GM23338 (cell line): ENCODE measurements around the gene CTRB1. TPM values are rescaled to one million over a fixed set of nuclear protein-coding genes. Genes with fewer than 3 reads are reported as not detected.
A peak's percentile ranks its signal among the peaks of the same experiment; 100 is the strongest.

Source experiments
- ATAC-seq: fragments of 200-7000 bp; cut with Tn5 transposase; 3 replicates; pipeline ENCODE4 v1.9.1; 2020
- DNase-seq: peaks from one replicate; pipeline ENCODE4 v3.0.0-alpha.2; 2015; ENCODE audit warnings: low spot score
- H2AFZ ChIP-seq: fragments of 200-600 bp; sonication (generic); 2 replicates; pipeline ENCODE4 v1.8.0; 2016; ENCODE audit warnings: antibody characterized with exemption, mild to moderate bottlenecking, moderate library complexity
- H3F3A ChIP-seq: fragments of 200-600 bp; sonication (generic); replicated peaks from 2 replicates; pipeline ENCODE4 v1.8.0; 2017; ENCODE audit warnings: antibody characterized with exemption, mixed run types, low read depth
- H3K27ac ChIP-seq: fragments of 200-600 bp; sonication (generic); 2 replicates; pipeline ENCODE4 v1.6.1; 2016; ENCODE audit warnings: low read depth
- H3K27me3 ChIP-seq: fragments of 200-600 bp; sonication (generic); 2 replicates; pipeline ENCODE4 v1.8.0; 2016; ENCODE audit warnings: mild to moderate bottlenecking, mixed run types, moderate library complexity; ENCODE audit not compliant: insufficient read depth
- H3K36me3 ChIP-seq: fragments of 200-600 bp; sonication (generic); 2 replicates; pipeline ENCODE4 v1.8.0; 2016; ENCODE audit warnings: mild to moderate bottlenecking; ENCODE audit not compliant: insufficient read depth
- H3K4me1 ChIP-seq: fragments of 200-600 bp; sonication (generic); 2 replicates; pipeline ENCODE4 v1.8.0; 2016; ENCODE audit warnings: mild to moderate bottlenecking, moderate library complexity; ENCODE audit not compliant: insufficient read depth
- H3K4me2 ChIP-seq: fragments of 200-600 bp; sonication (generic); 2 replicates; pipeline ENCODE4 v1.7.1; 2017; ENCODE audit warnings: mixed run types
- H3K4me3 ChIP-seq: fragments of 200-600 bp; sonication (generic); 2 replicates; pipeline ENCODE4 v1.6.1; 2016; ENCODE audit warnings: mixed run types
- H3K79me2 ChIP-seq: fragments of 200-600 bp; sonication (generic); replicated peaks from 2 replicates; pipeline ENCODE4 v1.8.0; 2017; ENCODE audit warnings: mild to moderate bottlenecking; ENCODE audit not compliant: insufficient read depth
- H3K9me2 ChIP-seq: fragments of 200-600 bp; sonication (generic); 2 replicates; pipeline ENCODE4 v1.8.0; 2017; ENCODE audit not compliant: insufficient read depth
- H4K20me1 ChIP-seq: fragments of 200-600 bp; sonication (generic); replicated peaks from 2 replicates; pipeline ENCODE4 v1.8.0; 2017; ENCODE audit warnings: mild to moderate bottlenecking; ENCODE audit not compliant: insufficient read depth
- H3K27ac Mint-ChIP-seq: 2 replicates; pipeline ENCODE4 v1.8.0; 2020; ENCODE audit warnings: inconsistent platforms, mild to moderate bottlenecking, moderate library complexity, mixed read lengths
- H3K27me3 Mint-ChIP-seq: 3 replicates; pipeline ENCODE4 v1.8.0; 2022; ENCODE audit warnings: low read depth, mild to moderate bottlenecking, moderate library complexity, mixed read lengths, inconsistent platforms; ENCODE audit not compliant: insufficient read depth, poor library complexity
- H3K36me3 Mint-ChIP-seq: 3 replicates; pipeline ENCODE4 v1.8.0; 2021; ENCODE audit warnings: low read depth, mild to moderate bottlenecking, inconsistent platforms, moderate library complexity, mixed read lengths
- H3K4me1 Mint-ChIP-seq: 3 replicates; pipeline ENCODE4 v1.8.0; 2020; ENCODE audit warnings: mild to moderate bottlenecking, inconsistent platforms, mixed read lengths
- H3K4me3 Mint-ChIP-seq: 3 replicates; pipeline ENCODE4 v1.8.0; 2021; ENCODE audit warnings: moderate library complexity, mild to moderate bottlenecking, inconsistent platforms, mixed read lengths
- H3K9me3 Mint-ChIP-seq: 3 replicates; pipeline ENCODE4 v1.8.0; 2020; ENCODE audit warnings: moderate library complexity, mild to moderate bottlenecking, inconsistent platforms, mixed read lengths
- EZH2 ChIP-seq: fragments of 200-600 bp; sonication (generic); IDR thresholded peaks from one replicate; pipeline ENCODE4 v1.8.0; 2017; ENCODE audit warnings: antibody characterized with exemption, mild to moderate bottlenecking, low read depth; ENCODE audit not compliant: unreplicated experiment
- ZNF114 ChIP-seq: fragments of 250-450 bp; sonication (Bioruptor Pico); IDR thresholded peaks from 2 replicates; pipeline ENCODE4 v1.5.0; 2020; ENCODE audit warnings: mild to moderate bottlenecking, moderate library complexity
- polyA plus RNA-seq: library from polyadenylated mRNA; unstranded; fragments of >200 nt; fragmentation: Nextera tagmentation; extraction: Ambion mirVana; gene quantifications from 2 replicates; pipeline ENCODE4 v1.2.1, GENCODE V29; 2016
- total RNA-seq: library from RNA; depleted of rRNA; stranded (reverse); fragments of >200 nt; shearing (Covaris generic); gene quantifications from 2 replicates; pipeline ENCODE4 v1.2.3, GENCODE V29; 2014
- TF ChIP-seq, protein P1 (sequence below): fragments of 250-450 bp; sonication (Bioruptor Pico); IDR thresholded peaks from 2 replicates; pipeline ENCODE4 v1.5.0; 2020; ENCODE audit warnings: mild to moderate bottlenecking, moderate library complexity
- TF ChIP-seq, protein P2 (sequence below), 2 experiments: fragments of 200-600 bp in 1 of 2; sonication (generic) in 1 of 2; conservative IDR thresholded peaks; 2 replicates each; pipeline versions ENCODE4 v1.5.1 to v1.6.1; 2016 to 2017; ENCODE audit warnings: antibody characterized with exemption in 2 of 2, low read depth in 2 of 2, mild to moderate bottlenecking in 2 of 2, moderate library complexity in 1 of 2
- TF ChIP-seq, protein P3 (sequence below): IDR thresholded peaks from one replicate; pipeline ENCODE4 v1.6.1; 2018; ENCODE audit warnings: antibody characterized with exemption; ENCODE audit not compliant: unreplicated experiment

The CTRB1 gene
- total and polyA plus RNA-seq, 2 experiments from 2014 or later: not detected

DNA sequence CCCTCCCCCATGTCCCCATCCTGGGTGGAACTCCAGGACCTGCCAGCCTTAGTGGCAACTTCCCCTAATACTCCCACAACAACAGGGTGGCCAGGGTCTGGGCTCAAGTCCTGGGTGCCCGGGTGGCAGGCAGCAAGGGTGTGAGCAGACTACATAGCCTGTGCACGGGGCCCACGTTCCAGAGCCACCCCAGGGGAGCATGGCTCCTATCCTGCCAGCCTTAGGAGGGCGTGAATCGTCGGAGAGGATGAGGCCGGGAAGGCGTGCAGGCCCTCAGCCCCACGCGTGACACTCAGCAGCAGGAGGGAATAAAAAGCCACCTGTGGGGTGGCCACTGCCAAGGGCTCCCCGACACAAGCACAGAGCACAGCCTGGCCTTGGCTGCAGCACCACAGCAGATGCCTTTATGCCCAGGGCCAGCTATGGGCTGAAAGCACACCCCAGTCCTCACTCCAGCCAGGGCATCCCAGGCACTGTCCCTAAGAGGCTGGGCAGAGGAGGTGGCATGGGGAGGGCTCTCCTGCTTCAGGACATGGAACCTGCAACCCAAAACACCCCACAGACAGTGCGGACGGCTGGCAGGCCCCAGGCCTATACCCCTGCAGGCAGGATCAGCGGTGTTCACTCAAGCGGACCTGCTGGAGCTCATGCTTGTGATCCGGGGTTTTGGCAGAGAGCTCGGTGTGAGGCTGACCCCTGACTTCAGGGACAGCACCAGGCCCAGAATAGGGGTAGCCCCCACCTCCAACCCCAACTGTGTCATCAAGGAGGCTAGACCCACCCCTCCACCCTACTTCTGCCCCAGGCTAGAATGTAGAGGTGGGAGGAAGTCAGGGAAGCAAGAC lies 30.0 kb downstream of the CTRB1 start:
- TF ChIP-seq, protein P1, sequence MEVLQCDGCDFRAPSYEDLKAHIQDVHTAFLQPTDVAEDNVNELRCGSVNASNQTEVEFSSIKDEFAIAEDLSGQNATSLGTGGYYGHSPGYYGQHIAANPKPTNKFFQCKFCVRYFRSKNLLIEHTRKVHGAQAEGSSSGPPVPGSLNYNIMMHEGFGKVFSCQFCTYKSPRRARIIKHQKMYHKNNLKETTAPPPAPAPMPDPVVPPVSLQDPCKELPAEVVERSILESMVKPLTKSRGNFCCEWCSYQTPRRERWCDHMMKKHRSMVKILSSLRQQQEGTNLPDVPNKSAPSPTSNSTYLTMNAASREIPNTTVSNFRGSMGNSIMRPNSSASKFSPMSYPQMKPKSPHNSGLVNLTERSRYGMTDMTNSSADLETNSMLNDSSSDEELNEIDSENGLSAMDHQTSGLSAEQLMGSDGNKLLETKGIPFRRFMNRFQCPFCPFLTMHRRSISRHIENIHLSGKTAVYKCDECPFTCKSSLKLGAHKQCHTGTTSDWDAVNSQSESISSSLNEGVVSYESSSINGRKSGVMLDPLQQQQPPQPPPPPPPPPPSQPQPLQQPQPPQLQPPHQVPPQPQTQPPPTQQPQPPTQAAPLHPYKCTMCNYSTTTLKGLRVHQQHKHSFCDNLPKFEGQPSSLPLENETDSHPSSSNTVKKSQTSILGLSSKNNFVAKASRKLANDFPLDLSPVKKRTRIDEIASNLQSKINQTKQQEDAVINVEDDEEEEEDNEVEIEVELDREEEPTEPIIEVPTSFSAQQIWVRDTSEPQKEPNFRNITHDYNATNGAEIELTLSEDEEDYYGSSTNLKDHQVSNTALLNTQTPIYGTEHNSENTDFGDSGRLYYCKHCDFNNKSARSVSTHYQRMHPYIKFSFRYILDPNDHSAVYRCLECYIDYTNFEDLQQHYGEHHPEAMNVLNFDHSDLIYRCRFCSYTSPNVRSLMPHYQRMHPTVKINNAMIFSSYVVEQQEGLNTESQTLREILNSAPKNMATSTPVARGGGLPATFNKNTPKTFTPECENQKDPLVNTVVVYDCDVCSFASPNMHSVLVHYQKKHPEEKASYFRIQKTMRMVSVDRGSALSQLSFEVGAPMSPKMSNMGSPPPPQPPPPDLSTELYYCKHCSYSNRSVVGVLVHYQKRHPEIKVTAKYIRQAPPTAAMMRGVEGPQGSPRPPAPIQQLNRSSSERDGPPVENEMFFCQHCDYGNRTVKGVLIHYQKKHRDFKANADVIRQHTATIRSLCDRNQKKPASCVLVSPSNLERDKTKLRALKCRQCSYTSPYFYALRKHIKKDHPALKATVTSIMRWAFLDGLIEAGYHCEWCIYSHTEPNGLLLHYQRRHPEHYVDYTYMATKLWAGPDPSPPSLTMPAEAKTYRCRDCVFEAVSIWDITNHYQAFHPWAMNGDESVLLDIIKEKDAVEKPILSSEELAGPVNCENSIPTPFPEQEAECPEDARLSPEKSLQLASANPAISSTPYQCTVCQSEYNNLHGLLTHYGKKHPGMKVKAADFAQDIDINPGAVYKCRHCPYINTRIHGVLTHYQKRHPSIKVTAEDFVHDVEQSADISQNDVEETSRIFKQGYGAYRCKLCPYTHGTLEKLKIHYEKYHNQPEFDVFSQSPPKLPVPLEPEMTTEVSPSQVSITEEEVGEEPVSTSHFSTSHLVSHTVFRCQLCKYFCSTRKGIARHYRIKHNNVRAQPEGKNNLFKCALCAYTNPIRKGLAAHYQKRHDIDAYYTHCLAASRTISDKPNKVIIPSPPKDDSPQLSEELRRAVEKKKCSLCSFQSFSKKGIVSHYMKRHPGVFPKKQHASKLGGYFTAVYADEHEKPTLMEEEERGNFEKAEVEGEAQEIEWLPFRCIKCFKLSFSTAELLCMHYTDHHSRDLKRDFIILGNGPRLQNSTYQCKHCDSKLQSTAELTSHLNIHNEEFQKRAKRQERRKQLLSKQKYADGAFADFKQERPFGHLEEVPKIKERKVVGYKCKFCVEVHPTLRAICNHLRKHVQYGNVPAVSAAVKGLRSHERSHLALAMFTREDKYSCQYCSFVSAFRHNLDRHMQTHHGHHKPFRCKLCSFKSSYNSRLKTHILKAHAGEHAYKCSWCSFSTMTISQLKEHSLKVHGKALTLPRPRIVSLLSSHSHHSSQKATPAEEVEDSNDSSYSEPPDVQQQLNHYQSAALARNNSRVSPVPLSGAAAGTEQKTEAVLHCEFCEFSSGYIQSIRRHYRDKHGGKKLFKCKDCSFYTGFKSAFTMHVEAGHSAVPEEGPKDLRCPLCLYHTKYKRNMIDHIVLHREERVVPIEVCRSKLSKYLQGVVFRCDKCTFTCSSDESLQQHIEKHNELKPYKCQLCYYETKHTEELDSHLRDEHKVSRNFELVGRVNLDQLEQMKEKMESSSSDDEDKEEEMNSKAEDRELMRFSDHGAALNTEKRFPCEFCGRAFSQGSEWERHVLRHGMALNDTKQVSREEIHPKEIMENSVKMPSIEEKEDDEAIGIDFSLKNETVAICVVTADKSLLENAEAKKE (CRISPR knock-in tag): no peak
- TF ChIP-seq, protein P2, sequence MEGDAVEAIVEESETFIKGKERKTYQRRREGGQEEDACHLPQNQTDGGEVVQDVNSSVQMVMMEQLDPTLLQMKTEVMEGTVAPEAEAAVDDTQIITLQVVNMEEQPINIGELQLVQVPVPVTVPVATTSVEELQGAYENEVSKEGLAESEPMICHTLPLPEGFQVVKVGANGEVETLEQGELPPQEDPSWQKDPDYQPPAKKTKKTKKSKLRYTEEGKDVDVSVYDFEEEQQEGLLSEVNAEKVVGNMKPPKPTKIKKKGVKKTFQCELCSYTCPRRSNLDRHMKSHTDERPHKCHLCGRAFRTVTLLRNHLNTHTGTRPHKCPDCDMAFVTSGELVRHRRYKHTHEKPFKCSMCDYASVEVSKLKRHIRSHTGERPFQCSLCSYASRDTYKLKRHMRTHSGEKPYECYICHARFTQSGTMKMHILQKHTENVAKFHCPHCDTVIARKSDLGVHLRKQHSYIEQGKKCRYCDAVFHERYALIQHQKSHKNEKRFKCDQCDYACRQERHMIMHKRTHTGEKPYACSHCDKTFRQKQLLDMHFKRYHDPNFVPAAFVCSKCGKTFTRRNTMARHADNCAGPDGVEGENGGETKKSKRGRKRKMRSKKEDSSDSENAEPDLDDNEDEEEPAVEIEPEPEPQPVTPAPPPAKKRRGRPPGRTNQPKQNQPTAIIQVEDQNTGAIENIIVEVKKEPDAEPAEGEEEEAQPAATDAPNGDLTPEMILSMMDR (conservative IDR thresholded peaks at IDR 0.05; ENCODE audit: low read depth in 2 of 2): no peak
- TF ChIP-seq ZNF114: no peak
- TF ChIP-seq EZH2: no peak
- TF ChIP-seq, protein P3, sequence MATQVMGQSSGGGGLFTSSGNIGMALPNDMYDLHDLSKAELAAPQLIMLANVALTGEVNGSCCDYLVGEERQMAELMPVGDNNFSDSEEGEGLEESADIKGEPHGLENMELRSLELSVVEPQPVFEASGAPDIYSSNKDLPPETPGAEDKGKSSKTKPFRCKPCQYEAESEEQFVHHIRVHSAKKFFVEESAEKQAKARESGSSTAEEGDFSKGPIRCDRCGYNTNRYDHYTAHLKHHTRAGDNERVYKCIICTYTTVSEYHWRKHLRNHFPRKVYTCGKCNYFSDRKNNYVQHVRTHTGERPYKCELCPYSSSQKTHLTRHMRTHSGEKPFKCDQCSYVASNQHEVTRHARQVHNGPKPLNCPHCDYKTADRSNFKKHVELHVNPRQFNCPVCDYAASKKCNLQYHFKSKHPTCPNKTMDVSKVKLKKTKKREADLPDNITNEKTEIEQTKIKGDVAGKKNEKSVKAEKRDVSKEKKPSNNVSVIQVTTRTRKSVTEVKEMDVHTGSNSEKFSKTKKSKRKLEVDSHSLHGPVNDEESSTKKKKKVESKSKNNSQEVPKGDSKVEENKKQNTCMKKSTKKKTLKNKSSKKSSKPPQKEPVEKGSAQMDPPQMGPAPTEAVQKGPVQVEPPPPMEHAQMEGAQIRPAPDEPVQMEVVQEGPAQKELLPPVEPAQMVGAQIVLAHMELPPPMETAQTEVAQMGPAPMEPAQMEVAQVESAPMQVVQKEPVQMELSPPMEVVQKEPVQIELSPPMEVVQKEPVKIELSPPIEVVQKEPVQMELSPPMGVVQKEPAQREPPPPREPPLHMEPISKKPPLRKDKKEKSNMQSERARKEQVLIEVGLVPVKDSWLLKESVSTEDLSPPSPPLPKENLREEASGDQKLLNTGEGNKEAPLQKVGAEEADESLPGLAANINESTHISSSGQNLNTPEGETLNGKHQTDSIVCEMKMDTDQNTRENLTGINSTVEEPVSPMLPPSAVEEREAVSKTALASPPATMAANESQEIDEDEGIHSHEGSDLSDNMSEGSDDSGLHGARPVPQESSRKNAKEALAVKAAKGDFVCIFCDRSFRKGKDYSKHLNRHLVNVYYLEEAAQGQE: no peak
- H3K36me3 ChIP-seq: no peaks in the 10 kb centered on the region
- peaks cover 50% of the 10 kb centered on the region for H4K20me1 ChIP-seq
- Mint-ChIP-seq H3K9me3 (no peaks in the 10 kb centered on the region), H3K27ac (peak overlapping the region; percentile 86), H3K4me3 (peak overlapping the region; percentile 86; the same call in 2 of the 3 replicates), H3K4me1 (peaks cover 75% of the 10 kb centered on the region), H3K36me3 (no peaks in the 10 kb centered on the region; the same call in 1 of the 3 replicates), H3K27me3 (peaks cover 43% of the 10 kb centered on the region)
- H2AFZ ChIP-seq: no peak overlapping the region
- no peak for ATAC-seq
- peak overlapping the region; percentile 90; the same call in 1 of the 2 replicates for H3K4me3 ChIP-seq
- no peaks in the 10 kb centered on the region for H3K9me2 ChIP-seq
- H3K4me1 ChIP-seq: peaks cover 64% of the 10 kb centered on the region
- peak overlapping the region; percentile 98 for H3K4me2 ChIP-seq
- DNase-seq: no peak
- no peaks in the 10 kb centered on the region for H3K27me3 ChIP-seq
- H3K27ac ChIP-seq: peak overlapping the region; percentile 93
- H3K79me2 ChIP-seq: peaks cover 85% of the 10 kb centered on the region
- H3F3A ChIP-seq: peaks cover 18% of the 10 kb centered on the region
